ENCODE results near the gene DTX1.

DTX1 gene

GRCh38 chr12:113056631-113057488 is at the start of gene DTX1:
Gene DTX1, plus strand, starts transcription at chr12:113056730. Its CDS starts 1,463 bp downstream, at chr12:113058193.
- no peak for DNase-seq

GRCh38 chr12:113007166-113007565 is 49.4 kb upstream of the DTX1 start:
- peak; percentile 94 for DNase-seq

- DNase-seq = no peak
These were observed 45.8 kb upstream of the DTX1 start for GRCh38 chr12:113010701-113011100.

GRCh38 chr12:113014565-113014964 is 42.0 kb upstream of the DTX1 start:
- DNase-seq = no peak

- DNase-seq = no peak
These were observed 39.7 kb upstream of the DTX1 start for GRCh38 chr12:113016796-113017195.

- DNase-seq = peak; percentile 64
These were observed 37.5 kb upstream of the DTX1 start for GRCh38 chr12:113019025-113019424.

- DNase-seq = no peak
These were observed 35.0 kb upstream of the DTX1 start for GRCh38 chr12:113021500-113021899.

GRCh38 chr12:113022563-113023297 is 33.8 kb upstream of the DTX1 start:
- no peak for DNase-seq

- no peak for DNase-seq
These were observed 28.8 kb upstream of the DTX1 start for GRCh38 chr12:113027726-113028125.

- peak; percentile 83 for DNase-seq
These were observed 25.5 kb upstream of the DTX1 start for GRCh38 chr12:113030875-113031525.

GRCh38 chr12:113039911-113040445 is 16.6 kb upstream of the DTX1 start:
- no peak for DNase-seq

GRCh38 chr12:113040722-113041171 is 15.8 kb upstream of the DTX1 start:
- DNase-seq = peak; percentile 84

- no peak for DNase-seq
These were observed 15.0 kb upstream of the DTX1 start for GRCh38 chr12:113041560-113041959.

GRCh38 chr12:113043240-113043639 is 13.3 kb upstream of the DTX1 start:
- DNase-seq = no peak

- DNase-seq = no peak
These were observed 12.0 kb upstream of the DTX1 start for GRCh38 chr12:113044516-113044915.

GRCh38 chr12:113048716-113049127 is 7.8 kb upstream of the DTX1 start:
- peak; percentile 62 for DNase-seq

- DNase-seq = peak; percentile 22
These were observed 6.4 kb upstream of the DTX1 start for GRCh38 chr12:113049976-113050742.

- no peak for DNase-seq
These were observed 5.7 kb upstream of the DTX1 start for GRCh38 chr12:113050795-113051194.

GRCh38 chr12:113051759-113052158 is 4.8 kb upstream of the DTX1 start:
- DNase-seq = no peak

- DNase-seq = no peak
These were observed 4.2 kb upstream of the DTX1 start for GRCh38 chr12:113052326-113052725.

- no peak for DNase-seq
These were observed 1.5 kb upstream of the DTX1 start for GRCh38 chr12:113054948-113055486.
